GM19468 (cell line): ENCODE measurements around the gene SPATA20.

Source experiments
- ATAC-seq: cut with Tn5 transposase; IDR thresholded peaks from one replicate; pipeline ENCODE4 v1.9.1; 2021; ENCODE audit warnings: mild to moderate bottlenecking, moderate library complexity, moderate number of reproducible peaks; ENCODE audit not compliant: unreplicated experiment; ENCODE audit errors: extremely low read depth

SPATA20 gene

GRCh38 chr17:50593321-50593720 lies 46.3 kb downstream of the SPATA20 start:
- no peak for ATAC-seq

- no peak for ATAC-seq
Measured at GRCh38 chr17:50594128-50594823, 47.3 kb downstream of the SPATA20 start.

- no peak for ATAC-seq
Measured at GRCh38 chr17:50594892-50595291, 47.9 kb downstream of the SPATA20 start.

DNA sequence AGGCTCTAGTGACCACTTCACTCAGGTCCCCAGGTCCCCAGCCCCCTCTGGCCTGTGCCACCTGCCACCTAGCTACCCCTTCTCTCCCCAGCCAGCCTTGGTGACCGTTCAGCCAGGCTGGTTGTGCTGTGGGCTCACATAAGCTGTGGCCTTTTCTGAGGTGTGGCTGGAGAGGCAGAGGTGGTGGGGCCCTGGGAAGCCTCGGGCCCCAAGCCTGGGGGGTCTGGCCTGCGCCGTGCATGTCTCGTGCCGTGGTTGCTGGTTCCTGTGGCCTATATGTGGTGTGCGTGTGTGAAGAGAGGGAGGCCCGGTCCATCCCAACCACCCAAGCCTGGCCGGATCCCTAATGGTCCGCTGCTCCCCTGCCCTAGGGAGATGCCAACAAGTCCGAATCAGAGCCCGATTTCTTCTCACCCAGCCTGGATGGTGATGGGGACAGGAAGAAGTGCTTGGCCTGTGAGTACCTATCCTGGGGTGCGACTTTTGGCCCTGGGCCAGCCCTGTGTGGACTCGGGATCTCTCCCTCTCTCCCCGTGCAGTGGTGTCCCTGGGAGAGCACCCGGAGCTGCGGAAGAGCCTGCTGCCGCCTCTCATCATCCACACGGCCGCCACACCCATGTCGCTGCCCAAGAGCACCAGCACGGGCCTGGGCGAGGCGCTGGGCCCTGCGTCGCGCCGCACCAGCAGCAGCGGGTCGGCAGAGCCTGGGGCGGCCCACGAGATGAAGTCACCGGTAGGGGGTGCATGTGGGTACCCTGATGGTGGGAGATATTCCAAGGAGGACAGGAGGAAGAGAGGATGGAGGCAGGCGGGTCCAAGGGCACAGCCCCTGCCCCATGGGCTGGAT lies 49.4 kb downstream of the SPATA20 start:
- no peak for ATAC-seq

DNA sequence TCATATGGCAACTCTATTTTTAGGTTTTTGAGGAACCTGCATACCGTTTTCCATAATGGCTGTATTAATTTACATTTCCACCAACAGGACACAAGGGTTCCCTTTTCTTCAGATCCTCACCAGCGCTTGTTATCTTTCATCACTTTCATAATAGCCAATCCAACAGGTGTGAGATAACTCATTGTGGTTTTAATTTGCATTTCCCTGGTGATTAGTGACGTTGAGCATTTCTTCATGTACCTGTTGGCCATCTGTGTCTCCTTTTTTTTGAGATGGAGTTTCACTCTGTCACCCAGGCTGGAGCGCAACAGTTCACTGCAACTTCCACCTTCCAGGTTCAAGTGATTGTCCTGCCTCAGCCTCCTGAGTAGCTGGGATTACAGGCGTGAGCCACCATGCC lies 51.5 kb downstream of the SPATA20 start:
- no peak for ATAC-seq

GRCh38 chr17:50599606-50600005 lies 52.6 kb downstream of the SPATA20 start:
- ATAC-seq = no peak

DNA sequence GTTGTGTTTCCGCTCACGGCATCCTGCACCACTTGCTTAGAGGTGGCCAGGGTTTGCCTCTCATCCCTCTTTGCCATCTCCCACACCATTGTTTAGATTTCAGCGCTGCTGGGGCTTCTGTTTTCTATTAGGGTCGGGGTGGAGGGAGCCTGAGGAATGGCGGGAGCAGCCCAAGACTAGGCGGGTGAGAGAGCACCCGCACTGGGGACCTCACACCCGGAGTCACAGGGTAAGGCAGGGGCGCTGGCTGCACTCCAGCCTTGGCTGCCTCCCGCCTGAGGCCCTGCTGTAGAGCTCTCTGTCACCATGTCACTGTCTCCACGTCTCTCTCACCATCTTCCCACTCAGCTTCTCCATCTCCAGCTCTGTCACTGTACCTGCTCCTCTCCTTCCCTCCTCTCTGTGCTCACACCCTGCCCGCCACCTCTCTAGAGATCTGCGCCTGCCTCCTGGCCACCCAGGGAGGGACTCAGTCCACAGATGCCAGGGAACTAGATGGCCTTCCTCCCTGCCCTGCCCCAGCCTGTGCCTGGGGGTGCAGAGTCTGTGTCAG lies 54.9 kb downstream of the SPATA20 start:
- no peak for ATAC-seq

DNA sequence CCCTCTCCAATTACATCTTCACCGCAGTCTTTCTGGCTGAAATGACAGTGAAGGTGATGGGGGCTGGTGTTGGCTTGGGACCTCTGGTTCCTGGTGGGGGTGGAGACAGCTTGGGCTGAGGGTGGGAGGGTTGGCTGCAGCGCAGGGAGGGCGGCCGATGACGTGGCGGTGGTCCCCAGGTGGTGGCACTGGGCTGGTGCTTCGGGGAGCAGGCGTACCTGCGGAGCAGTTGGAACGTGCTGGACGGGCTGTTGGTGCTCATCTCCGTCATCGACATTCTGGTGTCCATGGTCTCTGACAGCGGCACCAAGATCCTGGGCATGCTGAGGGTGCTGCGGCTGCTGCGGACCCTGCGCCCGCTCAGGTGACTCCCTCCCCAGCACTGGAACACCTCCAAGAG lies 55.9 kb downstream of the SPATA20 start:
- ATAC-seq = no peak

- no peak for ATAC-seq
Measured at GRCh38 chr17:50603340-50603739, 56.4 kb downstream of the SPATA20 start.

DNA sequence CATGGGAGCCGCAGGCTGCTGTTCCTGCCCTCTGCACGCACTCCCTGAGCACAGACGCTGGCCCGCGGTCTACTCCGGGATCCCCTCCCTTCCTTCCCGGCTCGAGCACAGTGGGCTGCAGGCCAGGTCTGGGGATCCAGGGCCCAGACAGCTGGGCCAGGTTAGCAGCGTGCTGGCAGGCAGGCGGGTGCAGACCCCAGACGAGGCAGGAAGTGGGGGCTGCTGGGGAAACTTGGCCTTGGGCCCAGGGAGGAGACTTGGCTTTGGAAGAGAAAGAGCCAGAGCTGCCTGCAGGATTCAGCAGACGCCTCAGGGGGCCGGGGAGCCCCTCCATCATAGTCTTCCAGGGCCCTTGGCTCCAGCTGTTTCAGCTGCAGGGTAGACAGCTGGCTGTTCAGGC lies 57.5 kb downstream of the SPATA20 start:
- ATAC-seq = no peak

DNA sequence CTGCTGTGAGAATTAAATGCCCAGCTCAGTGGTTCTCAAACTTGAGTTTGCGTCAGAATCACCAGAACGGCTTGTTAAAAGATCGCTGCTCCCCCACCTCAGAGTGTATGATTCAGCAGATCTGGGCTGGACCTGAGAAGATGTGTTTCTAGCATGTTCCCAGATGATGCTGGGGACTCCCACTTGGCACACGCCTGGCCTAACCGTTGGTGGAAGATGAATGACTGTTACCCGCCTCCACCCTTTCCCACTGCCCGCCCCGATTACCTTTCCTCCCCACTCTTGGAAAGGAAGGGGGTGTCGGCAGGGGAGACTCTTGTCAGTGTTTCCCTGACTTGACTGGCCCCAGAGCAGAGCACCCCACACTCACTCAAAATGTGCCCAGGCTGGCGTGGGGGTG lies 58.5 kb downstream of the SPATA20 start:
- no peak for ATAC-seq
